Epithelial cell of proximal tubule (primary cell): ENCODE data around the gene KRTAP10-8. TPM values are rescaled to one million over a fixed set of nuclear protein-coding genes. Genes with fewer than 3 reads are reported as not detected.
"Not testable (repeated sequence)": the region's sequence is repeated elsewhere in the genome, so short reads cannot be mapped to it uniquely, and the experiment has no call there.

Source experiments
- DNase-seq: peaks from one replicate; pipeline ENCODE4 v3.0.0-alpha.2; 2011; ENCODE audit warnings: low read depth
- H3K4me3 ChIP-seq: 2 replicates; pipeline ENCODE4 v1.5.1; 2011; ENCODE audit warnings: low read depth, mild to moderate bottlenecking, low read length
- total RNA-seq: library from RNA; depleted of rRNA; stranded (reverse); fragments of >200 nt; gene quantifications from 2 replicates; pipeline ENCODE4 v1.2.3, GENCODE V29; 2015
- TF ChIP-seq, protein P1 (sequence below): conservative IDR thresholded peaks from 2 replicates; pipeline ENCODE4 v1.5.1; 2012; ENCODE audit warnings: low read depth, mild to moderate bottlenecking, low read length

KRTAP10-8 gene
- total RNA-seq, 1 donor from 2014 or later = not detected

GRCh38 chr21:44636209-44637017 is 24.5 kb downstream of the KRTAP10-8 start:
- DNase-seq = no peak
- no peak overlapping the region for H3K4me3 ChIP-seq
- TF ChIP-seq, protein P1, sequence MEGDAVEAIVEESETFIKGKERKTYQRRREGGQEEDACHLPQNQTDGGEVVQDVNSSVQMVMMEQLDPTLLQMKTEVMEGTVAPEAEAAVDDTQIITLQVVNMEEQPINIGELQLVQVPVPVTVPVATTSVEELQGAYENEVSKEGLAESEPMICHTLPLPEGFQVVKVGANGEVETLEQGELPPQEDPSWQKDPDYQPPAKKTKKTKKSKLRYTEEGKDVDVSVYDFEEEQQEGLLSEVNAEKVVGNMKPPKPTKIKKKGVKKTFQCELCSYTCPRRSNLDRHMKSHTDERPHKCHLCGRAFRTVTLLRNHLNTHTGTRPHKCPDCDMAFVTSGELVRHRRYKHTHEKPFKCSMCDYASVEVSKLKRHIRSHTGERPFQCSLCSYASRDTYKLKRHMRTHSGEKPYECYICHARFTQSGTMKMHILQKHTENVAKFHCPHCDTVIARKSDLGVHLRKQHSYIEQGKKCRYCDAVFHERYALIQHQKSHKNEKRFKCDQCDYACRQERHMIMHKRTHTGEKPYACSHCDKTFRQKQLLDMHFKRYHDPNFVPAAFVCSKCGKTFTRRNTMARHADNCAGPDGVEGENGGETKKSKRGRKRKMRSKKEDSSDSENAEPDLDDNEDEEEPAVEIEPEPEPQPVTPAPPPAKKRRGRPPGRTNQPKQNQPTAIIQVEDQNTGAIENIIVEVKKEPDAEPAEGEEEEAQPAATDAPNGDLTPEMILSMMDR = no peak

DNA sequence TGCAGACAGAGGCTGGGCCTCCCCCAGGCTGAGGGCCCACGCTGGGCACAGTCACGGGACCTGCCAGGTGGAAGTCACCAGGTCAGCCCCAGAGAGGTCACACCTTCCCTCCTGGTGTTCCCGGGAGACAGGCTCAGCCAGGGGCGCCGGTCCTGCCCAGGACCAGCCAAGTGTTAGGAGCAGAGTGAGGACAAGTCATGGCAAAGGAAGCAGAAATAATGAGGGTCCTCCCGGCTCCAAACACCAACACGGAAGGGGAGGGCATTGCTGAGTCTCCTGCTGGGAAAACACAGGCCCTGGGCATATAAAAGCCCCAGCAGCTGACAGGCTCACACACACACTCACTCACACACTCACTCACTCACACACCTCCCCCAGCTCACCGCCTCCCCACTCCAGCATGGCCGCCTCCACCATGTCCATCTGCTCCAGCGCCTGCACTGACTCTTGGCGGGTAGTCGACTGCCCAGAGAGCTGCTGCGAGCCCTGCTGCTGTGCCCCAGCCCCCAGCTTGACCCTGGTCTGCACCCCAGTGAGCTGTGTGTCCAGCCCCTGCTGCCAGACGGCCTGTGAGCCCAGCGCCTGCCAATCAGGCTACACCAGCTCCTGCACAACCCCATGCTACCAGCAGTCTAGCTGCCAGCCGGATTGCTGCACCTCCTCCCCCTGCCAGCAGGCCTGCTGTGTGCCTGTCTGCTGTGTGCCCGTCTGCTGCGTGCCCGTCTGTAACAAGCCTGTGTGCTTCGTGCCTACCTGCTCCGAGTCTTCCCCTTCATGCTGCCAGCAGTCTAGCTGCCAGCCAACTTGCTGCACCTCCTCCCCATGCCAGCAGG is 25.4 kb downstream of the KRTAP10-8 start, which contains the start of gene KRTAP10-10:
Gene KRTAP10-10 (plus strand): TSS at position 339 of the 833 bp plus-strand sequence. CDS start 62 bp downstream, at position 401.
- no peak for DNase-seq
- H3K4me3 ChIP-seq = no peak within 1 kb of the TSS
- TF ChIP-seq, protein P1 = no peak

GRCh38 chr21:44637851-44638348 is 26.0 kb downstream of the KRTAP10-8 start:
- DNase-seq, H3K4me3 ChIP-seq: not testable (repeated sequence)

- DNase-seq, H3K4me3 ChIP-seq: not testable (repeated sequence)
Observed at GRCh38 chr21:44638506-44639330, 26.8 kb downstream of the KRTAP10-8 start.

GRCh38 chr21:44639331-44639655 is 27.4 kb downstream of the KRTAP10-8 start:
- TF ChIP-seq, protein P1 = no peak
- no peak overlapping the region for H3K4me3 ChIP-seq
- DNase-seq = no peak

DNA sequence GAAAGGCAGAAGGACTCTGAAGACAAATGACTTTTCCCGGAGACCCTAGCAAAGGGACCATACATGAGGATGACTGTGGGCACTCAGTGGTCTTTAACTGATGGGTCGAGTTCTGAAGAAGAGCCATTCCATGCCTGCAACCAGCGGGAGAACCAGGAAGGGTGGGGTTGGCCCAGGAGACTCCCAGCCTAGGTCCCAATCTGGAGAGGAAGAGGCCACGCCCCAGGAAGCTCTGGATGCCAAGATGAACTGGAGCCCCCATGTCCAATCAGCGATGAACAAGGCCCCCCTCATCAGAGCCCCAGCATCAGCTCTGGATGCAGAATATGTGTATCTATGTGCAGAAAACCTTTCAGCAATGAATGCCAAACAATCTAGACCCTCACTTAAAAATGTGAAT is 28.9 kb downstream of the KRTAP10-8 start:
- TF ChIP-seq, protein P1 = no peak
- no peak for DNase-seq
- no peak overlapping the region for H3K4me3 ChIP-seq

DNA sequence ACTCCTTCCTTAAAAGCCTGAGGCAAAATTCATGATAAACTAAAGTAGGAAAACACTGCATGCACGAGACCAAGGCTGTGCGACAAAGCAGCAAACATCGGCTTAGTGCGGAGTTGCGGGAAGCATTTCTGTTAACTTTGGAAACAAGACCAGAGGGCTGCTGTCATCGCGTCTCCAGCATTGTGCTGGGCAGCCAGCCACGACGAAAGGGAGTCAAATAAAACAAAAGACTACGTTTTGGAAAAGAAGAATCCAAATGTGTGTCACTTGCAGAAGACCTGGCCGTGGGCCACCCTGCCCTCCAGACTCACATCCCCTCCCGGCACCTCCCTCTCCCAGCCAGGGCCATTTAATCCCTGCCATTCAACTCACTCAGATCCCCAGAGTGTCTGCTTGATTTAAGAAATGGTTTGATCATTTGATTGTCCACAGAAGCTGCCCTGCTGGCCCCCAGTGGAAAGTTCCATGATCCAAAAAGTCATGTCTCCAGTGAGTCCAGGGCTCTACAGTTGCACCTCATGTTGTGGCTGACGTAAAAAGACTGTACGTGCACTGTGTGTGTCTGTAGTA is 31.9 kb downstream of the KRTAP10-8 start:
- TF ChIP-seq, protein P1 = no peak
- H3K4me3 ChIP-seq = no peak overlapping the region

More for the DNA sequence above, 31.9 kb downstream of the KRTAP10-8 start:
- no peak for DNase-seq
